Neutrophil (primary cell): ENCODE results near the gene LTV1.
"Not testable (repeated sequence)": the region's sequence is repeated elsewhere in the genome, so short reads cannot be mapped to it uniquely, and the experiment has no call there.

ENCODE experiments used
- H3K27ac ChIP-seq: fragments of 200-600 bp; sonication (generic); 2 replicates; pipeline ENCODE4 v1.5.1; 2016; ENCODE audit warnings: mild to moderate bottlenecking, moderate library complexity
- H3K27me3 ChIP-seq: fragments of 200-600 bp; sonication (generic); 2 replicates; pipeline ENCODE4 v1.6.0; 2016; ENCODE audit warnings: mild to moderate bottlenecking
- H3K36me3 ChIP-seq: fragments of 200-600 bp; sonication (generic); 2 replicates; pipeline ENCODE4 v1.5.1; 2017
- H3K4me1 ChIP-seq, 2 experiments: fragments of 200-600 bp in 1 of 2; sonication (generic) in 1 of 2; 1 replicate in 1 of 2; 2 replicates in 1 of 2; pipeline versions ENCODE4 v1.5.1 to v1.6.1; 2013 to 2016; ENCODE audit warnings: low read depth in 1 of 2, low read length in 1 of 2, mild to moderate bottlenecking in 1 of 2, moderate library complexity in 1 of 2; ENCODE audit not compliant: control insufficient read depth in 1 of 2, insufficient read depth in 1 of 2
- H3K4me3 ChIP-seq, 2 experiments: fragments of 200-600 bp in 1 of 2; sonication (generic) in 1 of 2; 1 replicate in 1 of 2; 2 replicates in 1 of 2; pipeline ENCODE4 v1.5.1; 2013 to 2016; ENCODE audit warnings: low read depth in 1 of 2, low read length in 1 of 2, mild to moderate bottlenecking in 1 of 2, moderate library complexity in 1 of 2
- H3K9me3 ChIP-seq: fragments of 200-600 bp; sonication (generic); 2 replicates; pipeline ENCODE4 v1.5.1; 2016
- CTCF ChIP-seq: fragments of 200-600 bp; sonication (generic); IDR thresholded peaks from 2 replicates; pipeline ENCODE4 v1.5.1; 2016; ENCODE audit warnings: antibody characterized with exemption

Gene LTV1

GRCh38 chr6:143842902-143843676 is at the start of gene LTV1:
LTV1 (plus strand) TSS chr6:143843338; CDS start chr6:143843478, 140 bp downstream.
- peaks cover 18% of the 10 kb centered on the region for H3K36me3 ChIP-seq
- peak within 1 kb of the TSS; percentile 81 for H3K27ac ChIP-seq
- no peaks in the 10 kb centered on the region for H3K27me3 ChIP-seq
- H3K4me3 ChIP-seq, result peak within 1 kb of the TSS; percentile 89 to 92
- H3K9me3 ChIP-seq, result no peaks in the 10 kb centered on the region
- H3K4me1 ChIP-seq, result peaks cover 17% of the 10 kb centered on the region in 2 experiments
- TF ChIP-seq CTCF, result peak; percentile 34

GRCh38 chr6:143796551-143796950 is 46.6 kb upstream of the LTV1 start:
- H3K27me3 ChIP-seq, H3K27ac ChIP-seq, H3K4me1 ChIP-seq, H3K36me3 ChIP-seq, H3K4me3 ChIP-seq, H3K9me3 ChIP-seq: not testable (repeated sequence)

GRCh38 chr6:143798487-143798886 is 44.7 kb upstream of the LTV1 start:
- not testable (repeated sequence) for H3K27ac ChIP-seq, H3K4me1 ChIP-seq, H3K9me3 ChIP-seq, H3K27me3 ChIP-seq, H3K36me3 ChIP-seq, H3K4me3 ChIP-seq

- Histone ChIP-seq H3K4me3 (no peak overlapping the region), H3K27ac (no peak overlapping the region), H3K27me3 (no peaks in the 10 kb centered on the region), H3K4me1 (peaks cover 22 to 26% of the 10 kb centered on the region in 2 experiments), H3K9me3 (no peaks in the 10 kb centered on the region), H3K36me3 (no peaks in the 10 kb centered on the region)
- no peak for TF ChIP-seq CTCF
Observed at GRCh38 chr6:143802833-143803565, 40.1 kb upstream of the LTV1 start.

GRCh38 chr6:143803769-143804568 is 39.2 kb upstream of the LTV1 start:
- no peak for TF ChIP-seq CTCF
- peak overlapping the region; percentile 9 for H3K27ac ChIP-seq
- no peak overlapping the region for H3K4me3 ChIP-seq
- H3K9me3 ChIP-seq, result no peaks in the 10 kb centered on the region
- no peaks in the 10 kb centered on the region for H3K27me3 ChIP-seq
- no peaks in the 10 kb centered on the region for H3K36me3 ChIP-seq
- peaks cover 28 to 36% of the 10 kb centered on the region in 2 experiments for H3K4me1 ChIP-seq

- Histone ChIP-seq H3K4me3 (no peak overlapping the region), H3K36me3 (peaks cover 3% of the 10 kb centered on the region), H3K4me1 (peaks cover 28 to 36% of the 10 kb centered on the region in 2 experiments), H3K9me3 (no peaks in the 10 kb centered on the region), H3K27ac (no peak overlapping the region), H3K27me3 (no peaks in the 10 kb centered on the region)
- TF ChIP-seq CTCF, result no peak
Observed at GRCh38 chr6:143804835-143805239, 38.3 kb upstream of the LTV1 start.
